ENCODE data around the gene SCGN.

Gene SCGN

DNA sequence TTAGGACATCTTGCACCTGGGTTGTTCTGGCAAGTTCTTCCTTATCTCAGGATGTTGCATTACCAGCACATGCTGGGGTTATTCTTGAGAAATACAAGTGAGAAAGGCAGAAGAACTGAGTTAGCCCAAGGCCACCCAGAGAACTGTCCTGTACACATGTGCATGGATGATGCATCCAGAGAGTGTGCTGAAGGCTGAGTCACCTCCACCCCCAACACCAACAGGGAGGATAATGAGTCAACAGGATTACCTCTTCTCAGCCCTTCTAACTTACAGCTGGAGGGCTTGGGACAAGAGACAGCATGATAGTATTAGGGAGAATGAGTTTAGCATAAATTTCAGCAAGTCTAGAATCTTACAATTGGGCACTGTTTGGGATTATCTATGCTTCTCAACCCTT, 8.5 kb downstream of the SCGN start:
- H3K4me3 Mint-ChIP-seq: no peak overlapping the region
- H3K27me3 Mint-ChIP-seq: peaks cover 30% of the 10 kb centered on the region
- ATAC-seq: peak; percentile 89
- H3K9me3 Mint-ChIP-seq: no peaks in the 10 kb centered on the region
- H3K27ac Mint-ChIP-seq: no peak overlapping the region
- H3K4me1 Mint-ChIP-seq: no peaks in the 10 kb centered on the region
- peak in 1 of 2 donors; percentile 15 for DNase-seq

DNA sequence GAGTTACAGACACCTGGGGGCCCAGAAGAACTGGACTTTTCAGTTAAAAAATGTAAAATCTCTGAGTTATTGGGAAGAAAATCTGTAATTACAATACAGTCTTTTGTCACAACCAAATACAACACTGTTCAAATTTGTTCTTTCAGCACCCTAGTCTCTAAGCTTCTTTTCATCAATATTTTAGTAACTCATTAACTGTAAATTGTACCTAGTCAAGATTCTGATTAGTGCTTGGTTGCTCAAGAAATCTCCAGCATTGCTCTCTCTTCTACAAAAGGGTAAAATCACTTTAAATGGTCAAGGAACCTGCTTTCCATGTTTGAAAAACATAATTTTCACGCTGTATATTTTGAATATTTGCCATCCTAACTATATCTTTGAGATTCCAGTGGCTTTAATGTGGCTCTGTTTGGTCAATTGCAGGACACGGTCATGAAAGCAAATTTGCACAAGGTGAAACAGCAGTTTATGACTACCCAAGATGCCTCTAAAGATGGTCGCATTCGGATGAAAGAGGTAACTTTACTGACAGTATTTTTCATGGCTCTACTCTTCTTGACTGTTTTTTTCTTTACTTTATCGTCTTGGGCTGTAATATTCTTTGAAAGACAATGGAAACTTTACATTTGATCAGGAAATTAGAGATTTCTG, 9.2 kb downstream of the SCGN start:
- no peak for DNase-seq
- Mint-ChIP-seq H3K4me1 (no peaks in the 10 kb centered on the region), H3K4me3 (no peak overlapping the region), H3K27me3 (peaks cover 30% of the 10 kb centered on the region), H3K9me3 (no peaks in the 10 kb centered on the region), H3K27ac (no peak overlapping the region)
- no peak for ATAC-seq

DNA sequence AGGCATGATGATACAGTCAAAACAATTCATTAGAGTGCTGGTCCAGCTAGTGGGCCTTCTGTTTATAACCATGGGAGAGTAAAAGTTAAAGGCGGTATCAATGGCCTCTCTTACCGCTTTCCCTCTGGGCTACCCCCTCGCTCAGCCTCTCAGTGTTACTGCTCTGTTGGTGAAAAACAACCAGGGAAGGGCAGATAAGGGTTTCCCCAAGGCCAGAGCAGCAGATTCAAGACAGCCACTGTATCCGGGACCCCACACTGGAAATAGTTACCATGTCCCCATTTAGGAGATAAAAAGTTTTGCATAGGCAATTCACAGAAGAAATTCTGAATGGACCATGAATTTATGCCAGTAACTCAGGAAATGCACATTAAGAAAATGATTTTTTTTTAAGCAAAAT, 13.4 kb downstream of the SCGN start:
- DNase-seq (no peak), ATAC-seq (no peak)
- no peak overlapping the region for H3K4me3 Mint-ChIP-seq
- no peak overlapping the region for H3K27ac Mint-ChIP-seq
- H3K4me1 Mint-ChIP-seq: no peaks in the 10 kb centered on the region
- no peaks in the 10 kb centered on the region for H3K9me3 Mint-ChIP-seq
- H3K27me3 Mint-ChIP-seq: peaks cover 29% of the 10 kb centered on the region

DNA sequence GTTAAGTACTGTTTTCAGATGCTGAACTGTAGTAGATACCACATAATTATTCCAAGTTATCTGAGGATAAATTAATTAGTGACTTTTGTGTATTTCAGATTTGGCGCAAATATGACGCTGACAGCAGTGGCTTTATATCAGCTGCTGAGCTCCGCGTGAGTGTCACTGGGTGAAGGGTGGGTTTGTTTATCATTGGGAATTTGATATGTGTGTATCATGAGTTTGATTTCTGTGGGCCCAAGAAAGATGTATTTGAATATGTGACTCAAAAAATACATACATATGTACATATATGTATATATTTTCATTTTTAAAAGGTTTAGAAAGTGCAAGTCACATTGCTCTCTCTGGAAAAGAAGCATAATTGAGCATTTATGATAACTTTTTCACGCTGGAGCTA, 17.4 kb downstream of the SCGN start:
- DNase-seq: no peak
- H3K27ac Mint-ChIP-seq: no peak overlapping the region
- peaks cover 18% of the 10 kb centered on the region for H3K27me3 Mint-ChIP-seq
- H3K9me3 Mint-ChIP-seq: no peaks in the 10 kb centered on the region
- H3K4me1 Mint-ChIP-seq: no peaks in the 10 kb centered on the region
- no peak overlapping the region for H3K4me3 Mint-ChIP-seq
- ATAC-seq: no peak

DNA sequence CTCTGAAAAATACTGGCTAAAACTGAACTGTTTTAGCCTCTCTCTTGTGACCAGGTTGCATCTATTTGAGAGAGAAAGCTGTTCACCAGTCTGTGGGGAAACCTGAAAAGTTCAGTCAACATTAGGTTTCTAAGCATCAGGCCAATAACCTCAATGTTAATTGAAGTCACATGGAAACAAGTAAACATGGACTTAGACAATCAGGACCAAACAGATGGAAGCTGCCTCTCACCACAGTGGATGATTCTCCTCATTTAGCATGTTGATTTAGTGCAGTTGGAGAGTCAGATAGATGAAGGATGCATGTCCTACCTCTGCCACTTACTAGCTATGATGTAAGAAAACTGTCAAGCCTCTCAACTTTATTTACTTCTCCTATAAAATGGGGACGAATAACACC, 18.2 kb downstream of the SCGN start:
- H3K27me3 Mint-ChIP-seq: peaks cover 12% of the 10 kb centered on the region
- no peak for ATAC-seq
- no peak for DNase-seq
- H3K4me3 Mint-ChIP-seq: no peak overlapping the region
- no peaks in the 10 kb centered on the region for H3K9me3 Mint-ChIP-seq
- H3K4me1 Mint-ChIP-seq: no peaks in the 10 kb centered on the region
- no peak overlapping the region for H3K27ac Mint-ChIP-seq

DNA sequence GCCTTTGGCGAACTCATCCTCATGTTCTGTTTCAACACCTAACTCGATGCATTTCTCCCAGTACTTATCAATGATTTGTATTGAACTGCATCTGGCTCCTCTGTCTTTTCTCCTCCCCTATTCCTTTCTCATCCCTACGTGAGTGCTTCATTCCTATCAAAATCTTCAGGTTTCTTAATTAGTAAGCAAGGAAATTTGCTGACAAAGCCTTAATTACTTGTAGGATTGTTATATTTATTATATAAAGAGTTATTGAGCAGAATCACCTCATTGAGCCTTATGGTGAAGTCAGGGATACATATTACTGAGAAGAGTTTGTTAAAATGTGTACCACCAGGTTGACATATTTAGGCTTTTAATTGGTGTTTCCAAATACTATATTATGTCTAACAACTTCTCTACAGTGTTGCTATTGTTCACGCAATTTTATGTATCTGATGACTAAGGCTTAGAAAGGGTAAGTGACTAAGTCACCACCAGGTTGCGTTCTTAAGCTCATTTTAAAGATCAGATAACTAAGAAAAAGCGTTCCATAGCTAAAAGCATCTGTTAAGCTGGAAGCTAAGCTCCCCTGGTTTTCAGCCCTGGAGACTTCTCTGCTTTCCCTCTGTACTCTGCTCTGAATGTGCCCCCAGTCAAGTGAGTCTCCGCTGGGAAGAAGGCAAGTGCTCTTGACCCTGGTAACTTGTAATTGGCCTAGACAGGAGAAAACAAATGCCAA, 18.9 kb downstream of the SCGN start:
- H3K9me3 Mint-ChIP-seq: no peaks in the 10 kb centered on the region
- no peak for DNase-seq
- ATAC-seq: no peak
- H3K4me3 Mint-ChIP-seq: no peak overlapping the region
- H3K27me3 Mint-ChIP-seq: peaks cover 10% of the 10 kb centered on the region
- no peaks in the 10 kb centered on the region for H3K4me1 Mint-ChIP-seq
- H3K27ac Mint-ChIP-seq: peak overlapping the region in 1 of 2 donors; percentile 40

DNA sequence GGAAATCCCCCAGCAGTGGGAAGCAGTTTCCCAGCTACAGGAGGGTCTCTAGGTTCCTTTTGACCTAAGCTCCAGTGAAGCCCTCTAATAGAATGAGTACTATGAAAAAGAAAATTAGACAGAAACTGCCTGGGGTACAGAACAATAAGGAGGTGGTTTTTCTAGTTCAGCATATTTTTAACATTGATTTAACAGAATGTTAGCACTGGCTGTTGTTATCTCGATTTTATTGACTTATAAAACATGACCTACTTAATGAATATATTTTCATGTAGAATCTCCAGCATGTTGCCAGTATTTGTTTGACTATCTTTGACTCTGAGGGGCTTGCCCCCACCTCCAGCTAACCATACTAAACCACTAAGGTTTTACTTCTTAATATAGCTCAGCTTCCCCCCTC, 19.6 kb downstream of the SCGN start:
- no peaks in the 10 kb centered on the region for H3K9me3 Mint-ChIP-seq
- peaks cover 10% of the 10 kb centered on the region for H3K27me3 Mint-ChIP-seq
- no peak overlapping the region for H3K4me3 Mint-ChIP-seq
- no peak for ATAC-seq
- DNase-seq: no peak
- no peak overlapping the region for H3K27ac Mint-ChIP-seq
- H3K4me1 Mint-ChIP-seq: no peaks in the 10 kb centered on the region

DNA sequence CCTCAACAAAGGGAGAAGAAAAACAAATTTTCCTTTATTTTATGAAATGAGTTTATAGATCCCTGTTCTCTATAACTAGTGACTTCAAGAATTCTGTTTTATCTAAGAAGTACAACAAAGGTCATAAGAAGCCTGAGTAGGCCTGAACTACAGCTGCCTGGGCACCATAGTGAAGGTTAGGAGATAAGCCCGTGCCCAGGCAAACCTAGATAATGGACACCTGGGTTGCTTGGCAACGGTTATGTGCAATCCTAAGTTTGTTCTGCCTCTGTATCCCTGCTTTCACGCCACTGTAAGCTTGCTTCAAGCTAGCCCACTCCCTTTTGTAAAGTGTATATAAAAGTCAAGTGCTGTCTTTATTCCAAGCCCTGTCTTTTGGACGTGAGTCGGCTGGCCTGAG, 23.2 kb downstream of the SCGN start:
- H3K27ac Mint-ChIP-seq: no peak overlapping the region
- ATAC-seq (no peak), DNase-seq (no peak)
- H3K4me1 Mint-ChIP-seq: no peaks in the 10 kb centered on the region
- no peaks in the 10 kb centered on the region for H3K9me3 Mint-ChIP-seq
- no peak overlapping the region for H3K4me3 Mint-ChIP-seq
- H3K27me3 Mint-ChIP-seq: no peaks in the 10 kb centered on the region

DNA sequence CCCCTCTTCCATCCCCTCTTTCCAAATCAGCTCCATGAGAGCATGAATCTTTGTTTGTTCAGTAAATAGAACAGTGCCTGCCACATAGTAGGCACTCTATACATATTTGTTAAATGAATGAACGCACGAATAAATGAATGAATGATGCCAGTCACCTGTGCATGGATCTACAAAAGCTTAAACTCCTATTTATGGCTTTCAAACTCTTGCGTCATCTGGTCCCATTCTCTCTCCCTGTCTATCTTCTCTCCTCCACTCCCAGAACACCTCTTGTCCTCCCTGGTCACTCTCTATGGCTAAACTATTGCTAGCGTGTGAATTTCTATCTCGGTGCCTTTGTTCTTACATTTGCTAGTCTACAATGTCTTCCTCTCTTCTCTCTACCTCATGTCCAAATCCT, 24.8 kb downstream of the SCGN start:
- peaks cover 3% of the 10 kb centered on the region for H3K27me3 Mint-ChIP-seq
- ATAC-seq (no peak), DNase-seq (no peak)
- no peaks in the 10 kb centered on the region for H3K9me3 Mint-ChIP-seq
- no peak overlapping the region for H3K4me3 Mint-ChIP-seq
- H3K4me1 Mint-ChIP-seq: no peaks in the 10 kb centered on the region
- no peak overlapping the region for H3K27ac Mint-ChIP-seq

DNA sequence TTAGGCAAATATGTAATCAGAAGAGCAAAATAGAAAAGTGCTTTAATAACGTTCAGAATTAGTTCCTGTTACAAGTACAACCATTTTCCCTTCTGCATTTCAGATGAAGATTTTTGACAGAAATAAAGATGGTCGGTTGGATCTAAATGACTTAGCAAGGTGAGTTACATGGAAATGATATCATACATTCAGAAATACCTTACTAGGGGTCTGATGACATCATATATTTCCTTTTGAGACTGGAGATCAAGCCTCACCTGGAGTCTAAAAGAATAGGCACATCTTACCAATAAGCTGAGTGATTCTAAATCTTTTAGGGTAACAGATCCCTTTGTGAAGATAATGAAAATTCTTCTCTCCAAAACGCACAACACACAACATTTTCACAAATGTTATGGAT, 29.8 kb downstream of the SCGN start:
- H3K27me3 Mint-ChIP-seq: peaks cover 29% of the 10 kb centered on the region
- H3K27ac Mint-ChIP-seq: no peak overlapping the region
- H3K9me3 Mint-ChIP-seq: no peaks in the 10 kb centered on the region
- no peak overlapping the region for H3K4me3 Mint-ChIP-seq
- no peak for ATAC-seq
- H3K4me1 Mint-ChIP-seq: no peaks in the 10 kb centered on the region
- no peak for DNase-seq

DNA sequence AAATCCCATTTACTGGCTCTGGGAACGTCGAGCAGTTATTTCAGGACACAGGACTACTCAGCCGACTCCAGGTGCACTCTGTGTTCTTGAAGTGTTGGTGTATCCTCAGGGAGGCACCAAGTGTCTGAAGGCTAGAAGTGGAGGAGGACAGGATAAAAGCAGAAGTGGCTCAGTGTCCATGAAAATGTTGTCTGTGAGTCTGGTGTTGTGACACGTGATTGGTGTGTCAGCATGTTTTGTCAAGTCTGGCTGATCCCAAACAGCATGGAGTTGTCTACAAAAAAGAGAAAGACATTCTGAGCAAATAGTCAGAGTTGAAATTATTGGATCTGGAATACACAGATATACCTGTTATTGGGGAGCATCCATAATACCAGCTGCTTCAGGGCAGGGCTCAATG, 30.3 kb downstream of the SCGN start:
- H3K27me3 Mint-ChIP-seq: peaks cover 29% of the 10 kb centered on the region
- H3K4me1 Mint-ChIP-seq: no peaks in the 10 kb centered on the region
- no peaks in the 10 kb centered on the region for H3K9me3 Mint-ChIP-seq
- DNase-seq (no peak), ATAC-seq (no peak)
- no peak overlapping the region for H3K27ac Mint-ChIP-seq
- H3K4me3 Mint-ChIP-seq: no peak overlapping the region

DNA sequence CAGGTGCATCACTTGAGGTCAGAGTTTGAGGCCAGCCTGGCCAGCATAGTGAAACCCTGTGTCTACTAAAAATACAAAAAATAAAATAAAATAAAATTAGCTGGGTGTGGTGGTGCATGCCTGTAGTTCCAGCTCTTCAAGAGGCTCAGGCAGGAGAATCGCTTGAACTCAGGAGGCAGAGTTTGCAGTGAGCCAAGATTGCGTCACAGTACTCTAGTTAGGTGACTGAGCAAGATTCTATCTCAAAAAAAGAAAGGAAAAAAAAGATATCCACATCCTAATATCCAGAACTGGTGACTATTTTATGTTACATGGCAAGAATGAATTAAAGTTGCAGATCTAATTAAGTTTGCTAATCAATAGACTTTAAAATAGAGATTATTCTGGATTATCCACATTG, 32.5 kb downstream of the SCGN start:
- ATAC-seq (no peak), DNase-seq (no peak)
- H3K4me3 Mint-ChIP-seq: no peak overlapping the region
- peaks cover 39% of the 10 kb centered on the region for H3K27me3 Mint-ChIP-seq
- H3K4me1 Mint-ChIP-seq: no peaks in the 10 kb centered on the region
- no peaks in the 10 kb centered on the region for H3K9me3 Mint-ChIP-seq
- H3K27ac Mint-ChIP-seq: no peak overlapping the region

DNA sequence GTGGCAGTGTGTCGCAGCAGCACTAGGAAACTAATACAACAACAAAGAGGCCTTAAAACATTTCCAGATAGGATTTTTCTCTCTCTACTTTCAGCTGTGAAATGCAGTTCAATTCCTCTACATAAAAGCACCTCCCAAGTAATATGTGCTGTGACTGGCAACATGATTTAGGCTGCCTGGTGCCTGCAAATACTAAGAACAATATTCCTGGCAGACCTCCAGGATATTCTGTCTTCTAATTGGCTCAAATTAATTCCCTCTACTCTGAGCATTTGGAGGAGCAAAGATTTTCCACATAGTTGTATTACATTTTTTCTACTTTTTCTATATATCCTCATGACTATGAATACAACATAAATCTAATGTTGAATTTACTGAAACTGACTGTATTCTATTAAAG, 33.2 kb downstream of the SCGN start:
- DNase-seq (no peak), ATAC-seq (no peak)
- H3K4me3 Mint-ChIP-seq: no peak overlapping the region
- H3K27ac Mint-ChIP-seq: no peak overlapping the region
- H3K9me3 Mint-ChIP-seq: no peaks in the 10 kb centered on the region
- H3K4me1 Mint-ChIP-seq: no peaks in the 10 kb centered on the region
- H3K27me3 Mint-ChIP-seq: peaks cover 39% of the 10 kb centered on the region

DNA sequence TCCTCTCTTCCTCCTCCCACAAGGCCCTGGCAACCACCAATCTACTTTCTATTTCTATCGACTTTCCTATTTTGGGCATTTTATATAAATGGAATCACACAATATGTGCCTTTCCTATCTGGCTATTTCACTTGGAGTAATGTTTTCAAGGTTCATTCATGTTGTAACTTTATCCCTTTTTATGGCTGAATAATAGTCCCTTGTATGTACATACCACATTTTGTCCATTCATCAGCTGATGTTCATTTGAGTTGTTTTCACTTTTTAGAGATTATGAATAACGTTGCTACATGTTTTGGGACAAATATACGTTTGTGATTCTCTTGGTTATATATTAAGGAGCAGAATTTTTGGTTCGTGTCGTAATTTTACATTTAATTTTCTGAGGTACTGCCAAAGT, 33.9 kb downstream of the SCGN start:
- Mint-ChIP-seq H3K27ac (no peak overlapping the region), H3K9me3 (no peaks in the 10 kb centered on the region), H3K27me3 (peaks cover 39% of the 10 kb centered on the region), H3K4me3 (no peak overlapping the region), H3K4me1 (no peaks in the 10 kb centered on the region)
- ATAC-seq: no peak
- DNase-seq: no peak

DNA sequence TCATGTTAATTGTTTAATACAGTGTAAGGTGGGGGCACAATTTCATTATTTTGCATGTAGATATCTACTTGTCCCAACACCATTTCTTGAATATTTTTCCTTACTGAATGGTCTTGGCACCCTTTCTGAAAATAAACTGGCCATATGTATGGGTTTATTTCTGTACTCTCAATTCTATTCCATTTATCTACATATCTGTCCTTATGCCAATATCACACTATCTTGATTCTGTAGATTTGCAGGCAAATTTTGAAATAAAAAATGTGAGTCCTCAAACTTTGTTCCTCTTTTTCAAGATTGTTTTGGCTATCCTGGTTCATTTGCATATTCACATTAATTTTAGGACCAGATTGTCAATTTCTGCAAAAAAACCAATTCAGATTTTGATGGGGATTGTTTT, 34.8 kb downstream of the SCGN start:
- DNase-seq (no peak), ATAC-seq (no peak)
- H3K4me1 Mint-ChIP-seq: no peaks in the 10 kb centered on the region
- no peak overlapping the region for H3K27ac Mint-ChIP-seq
- no peak overlapping the region for H3K4me3 Mint-ChIP-seq
- H3K27me3 Mint-ChIP-seq: peaks cover 38% of the 10 kb centered on the region
- H3K9me3 Mint-ChIP-seq: no peaks in the 10 kb centered on the region

DNA sequence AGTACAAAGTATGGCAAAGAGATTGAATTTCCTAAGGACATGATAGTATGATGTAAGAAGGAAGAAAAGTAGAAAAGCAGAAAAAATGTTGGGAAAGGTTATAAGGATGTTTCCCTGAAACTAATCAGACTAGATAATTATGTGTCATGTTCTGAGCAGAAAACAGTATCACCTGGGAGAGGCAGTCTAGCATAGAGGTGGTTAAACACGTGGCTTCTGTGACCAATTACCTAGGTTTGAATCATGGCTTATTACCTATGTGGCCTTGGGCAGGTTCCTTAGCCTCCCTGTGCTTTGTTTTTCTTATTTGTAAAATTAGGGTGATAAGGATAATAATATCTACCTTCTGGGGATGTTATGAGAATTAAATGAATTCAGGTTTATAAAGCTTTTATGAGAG, 38.0 kb downstream of the SCGN start:
- Mint-ChIP-seq H3K9me3 (no peaks in the 10 kb centered on the region), H3K27me3 (peaks cover 32% of the 10 kb centered on the region), H3K27ac (no peak overlapping the region), H3K4me3 (no peak overlapping the region), H3K4me1 (no peaks in the 10 kb centered on the region)
- DNase-seq: no peak
- ATAC-seq: no peak

DNA sequence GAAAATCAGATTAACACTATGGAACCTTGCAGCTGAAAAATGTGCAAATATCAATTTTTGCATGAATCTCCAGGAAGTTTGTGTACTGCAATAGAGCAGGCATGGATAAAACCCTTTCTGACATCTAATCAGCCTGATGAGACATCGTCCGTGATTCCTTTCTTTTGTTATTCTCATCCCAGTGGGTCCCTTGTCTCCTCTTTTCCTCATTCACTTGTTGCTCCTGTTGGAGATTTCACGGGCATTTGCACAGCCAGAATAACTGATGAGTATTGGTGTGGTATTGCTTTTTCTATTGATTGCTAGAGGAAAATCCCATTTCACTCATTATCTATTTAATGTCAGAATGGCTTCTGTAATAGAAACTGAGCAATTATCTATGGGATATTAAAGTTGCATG, 39.9 kb downstream of the SCGN start:
- H3K4me1 Mint-ChIP-seq: no peaks in the 10 kb centered on the region
- H3K27me3 Mint-ChIP-seq: peaks cover 19% of the 10 kb centered on the region
- no peak for DNase-seq
- ATAC-seq: no peak
- no peak overlapping the region for H3K27ac Mint-ChIP-seq
- no peak overlapping the region for H3K4me3 Mint-ChIP-seq
- no peaks in the 10 kb centered on the region for H3K9me3 Mint-ChIP-seq
